HepG2 (cell line): ENCODE data around the gene SEC61B. TPM values are rescaled to one million over a fixed set of nuclear protein-coding genes. Genes with fewer than 3 reads are reported as not detected.

Source experiments
- ATAC-seq: fragments of 200-7000 bp; cut with Tn5 transposase; 3 replicates; pipeline ENCODE4 v1.9.1; 2020; ENCODE audit warnings: mild to moderate bottlenecking, moderate library complexity
- BruUV-seq: library from RNA; stranded (reverse); fragments of 400-500 nt; replicated peaks from 2 replicates; lab custom pipeline; 2021; lab: Mats Ljungman, UMichigan
- CTCF ChIA-PET: fragments of 300-600 bp; formaldehyde crosslinking; extraction: SDS; loops from one replicate; lab custom pipeline; 2021; ENCODE audit warnings: low total read pairs, inconsistent platforms, low intra/inter-chr PET ratio; lab: Yijun Ruan, JAX
- POLR2A ChIA-PET: fragments of 350-600 bp; sonication (Branson Sonifier 250); formaldehyde crosslinking; loops from one replicate; lab custom pipeline; 2020; ENCODE audit warnings: antibody characterized with exemption, inconsistent platforms; lab: Yijun Ruan, JAX
- DNase-seq: peaks from one replicate; pipeline ENCODE4 v3.0.0-alpha.2; 2015; ENCODE audit warnings: low spot score
- FAIRE-seq: peaks from 3 replicates; lab custom pipeline; 2011; peaks lifted over from hg19 to GRCh38; lab: Jason Lieb, UNC
- H2AFZ ChIP-seq: one replicate; pipeline ENCODE4 v1.6.1; 2011; ENCODE audit warnings: low read length, inconsistent platforms
- H3K27ac ChIP-seq: fragments of 300-600 bp; 3 replicates; pipeline ENCODE4 v1.8.0; 2011; ENCODE audit warnings: mixed run types, mild to moderate bottlenecking, mixed read lengths, low read length, inconsistent platforms; ENCODE audit not compliant: insufficient read depth; ENCODE audit errors: extremely low read length
- H3K27me3 ChIP-seq, 2 experiments: fragments of 200-600 bp in 1 of 2; 2 replicates in 1 of 2; 3 replicates in 1 of 2; pipeline versions ENCODE4 v1.6.0 to v1.8.0; 2011; ENCODE audit warnings: low read length in 2 of 2, mild to moderate bottlenecking in 2 of 2, moderate library complexity in 2 of 2, inconsistent platforms in 1 of 2; ENCODE audit not compliant: insufficient read depth in 2 of 2, control insufficient read depth in 1 of 2
- H3K36me3 ChIP-seq, 2 experiments: fragments of 200-600 bp in 1 of 2; replicated peaks in 1 of 2; 2 replicates in 1 of 2; 3 replicates in 1 of 2; pipeline versions ENCODE4 v1.5.1 to v1.8.0; 2011; ENCODE audit warnings: low read length in 2 of 2, inconsistent platforms in 1 of 2; ENCODE audit not compliant: insufficient read depth in 2 of 2, control insufficient read depth in 1 of 2
- H3K4me1 ChIP-seq: 2 replicates; pipeline ENCODE4 v1.5.1; 2012; ENCODE audit warnings: low read length, inconsistent platforms; ENCODE audit not compliant: insufficient read depth
- H3K4me2 ChIP-seq: 2 replicates; pipeline ENCODE4 v1.6.0; 2011; ENCODE audit warnings: low read depth, low read length, inconsistent platforms
- H3K4me3 ChIP-seq, 3 experiments: fragments of 200-600 bp in 1 of 3; sonication (generic), shearing (Covaris generic) in 1 of 3; replicated peaks in 1 of 3; 2 replicates each; pipeline ENCODE4 v1.5.1; 2011 to 2016; ENCODE audit warnings: low read length in 3 of 3, inconsistent platforms in 2 of 3, low read depth in 2 of 3, mild to moderate bottlenecking in 2 of 3, control low read depth in 1 of 3, mixed read lengths in 1 of 3; ENCODE audit not compliant: insufficient read depth in 1 of 3
- H3K79me2 ChIP-seq: one replicate; pipeline ENCODE4 v1.6.1; 2011; ENCODE audit warnings: low read length, inconsistent platforms; ENCODE audit not compliant: insufficient read depth
- H3K9ac ChIP-seq: 2 replicates; pipeline ENCODE4 v1.6.0; 2011; ENCODE audit warnings: mild to moderate bottlenecking, low read depth, low read length, inconsistent platforms; ENCODE audit not compliant: insufficient read depth
- H3K9me3 ChIP-seq: 2 replicates; pipeline ENCODE4 v1.5.1; 2012; ENCODE audit warnings: mild to moderate bottlenecking, low read length
- H4K20me1 ChIP-seq: 2 replicates; pipeline ENCODE4 v1.6.0; 2011; ENCODE audit warnings: inconsistent platforms, mild to moderate bottlenecking, low read length, moderate library complexity; ENCODE audit not compliant: insufficient read depth
- ARNT ChIP-seq: fragments of 450-650 bp; IDR thresholded peaks from 2 replicates; pipeline ENCODE4 v1.6.1; 2017
- CHCHD3 ChIP-seq: sonication (generic); formaldehyde crosslinking; IDR thresholded peaks from 2 replicates; pipeline ENCODE4 v1.8.0; 2022; ENCODE audit warnings: mild to moderate bottlenecking, missing genetic modification reagents, moderate library complexity
- FLYWCH1 ChIP-seq: sonication (generic); formaldehyde crosslinking; IDR thresholded peaks from 2 replicates; pipeline ENCODE4 v1.8.1; 2023; ENCODE audit warnings: mild to moderate bottlenecking, missing genetic modification reagents
- IRF1 ChIP-seq: sonication (generic); formaldehyde crosslinking; IDR thresholded peaks from 2 replicates; pipeline ENCODE4 v1.4.0; 2020; ENCODE audit warnings: low read depth, mild to moderate bottlenecking, missing genetic modification reagents
- MAFG ChIP-seq: sonication (generic); formaldehyde crosslinking; IDR thresholded peaks from 2 replicates; pipeline ENCODE4 v1.5.1; 2020; ENCODE audit warnings: mild to moderate bottlenecking, missing genetic modification reagents
- PHF21A ChIP-seq: sonication (generic); formaldehyde crosslinking; IDR thresholded peaks from 2 replicates; pipeline ENCODE4 v1.5.0; 2020; ENCODE audit warnings: mild to moderate bottlenecking, missing genetic modification reagents
- RARG ChIP-seq: sonication (generic); formaldehyde crosslinking; IDR thresholded peaks from 2 replicates; pipeline ENCODE4 v1.4.0; 2020; ENCODE audit warnings: low read depth, mild to moderate bottlenecking, missing genetic modification reagents
- RERE ChIP-seq: IDR thresholded peaks from 2 replicates; pipeline ENCODE4 v1.6.1; 2016; ENCODE audit warnings: low read depth, missing genetic modification reagents, missing compliant biosample characterization
- ZIK1 ChIP-seq: sonication (generic); formaldehyde crosslinking; IDR thresholded peaks from 2 replicates; pipeline ENCODE4 v1.5.0; 2020; ENCODE audit warnings: mild to moderate bottlenecking, low read depth, missing genetic modification reagents, borderline replicate concordance
- ZNF12 ChIP-seq: sonication (generic); formaldehyde crosslinking; IDR thresholded peaks from 2 replicates; pipeline ENCODE4 v1.5.0; 2020; ENCODE audit warnings: missing genetic modification reagents
- in situ Hi-C: cut with HindIII; loops from 2 replicates; pipeline ENCODE4 v1.10.0; 2017; ENCODE audit warnings: low pct_unique_long_range_greater_than_20kb; ENCODE audit not compliant: extremely low pct_ligation_motif_present
- intact Hi-C: fragments of 100-400 bp; cut with micrococcal nuclease; formaldehyde crosslinking; loops from one replicate; pipeline ENCODE4 v1.10.0; 2022; ENCODE audit not compliant: unreplicated experiment
- polyA plus RNA-seq, 8 experiments: library from polyadenylated mRNA; depleted of rRNA in 3 of 8; stranded (reverse) in 7 of 8; unstranded in 1 of 8; fragments of >200 nt; fragmentation: Illumina TruSeq in 4 of 8; extraction: Trizol in 4 of 8; gene quantifications; 2 replicates each; pipeline versions ENCODE4 v1.2.1 to v1.2.3, GENCODE V29; 2011 to 2016; ENCODE audit warnings: low read depth in 4 of 8, missing spikeins in 1 of 8, mixed read lengths in 1 of 8; ENCODE audit not compliant: insufficient read depth in 1 of 8
- total RNA-seq, 5 experiments: library from RNA; depleted of rRNA; stranded (reverse); fragments of >200 nt; fragmentation: Illumina TruSeq; extraction: Trizol; gene quantifications; 2 replicates each; pipeline ENCODE4 v1.2.3, GENCODE V29; 2016; ENCODE audit warnings: low read depth in 1 of 5
- TF ChIP-seq, protein P1 (sequence below): sonication (generic); formaldehyde crosslinking; IDR thresholded peaks from 2 replicates; pipeline ENCODE4 v1.4.0; 2020; ENCODE audit warnings: mild to moderate bottlenecking, missing genetic modification reagents

SEC61B gene
- total and polyA plus RNA-seq, 2 of the 13 experiments (the other 11 are each of a cell fraction or from before 2014, with no cell fraction given): 191 to 368 TPM

DNA sequence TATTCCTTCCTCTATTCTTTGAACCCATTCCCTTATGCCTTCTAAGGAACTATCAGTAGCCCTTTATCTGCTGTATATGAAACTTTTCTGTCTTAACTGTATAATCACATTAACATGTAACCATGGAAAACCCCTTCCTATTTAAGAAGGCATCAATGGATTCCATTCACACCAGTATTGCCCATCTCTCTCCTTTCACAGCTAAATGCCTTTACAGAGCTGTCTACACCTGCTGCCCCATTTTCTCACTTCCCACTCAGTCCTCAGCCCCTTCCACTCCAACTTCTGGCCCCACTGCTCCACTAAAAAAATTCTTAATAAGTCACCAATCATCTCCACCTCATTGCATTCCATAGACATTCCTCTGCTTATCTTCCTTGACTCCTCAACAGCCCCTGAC lies 50.8 kb downstream of the SEC61B start:
- FAIRE-seq: no peak
- in situ Hi-C loops (loop anchor here (25.0 kb wide), 1 partner anchor 739 kb away; no protein-coding TSS in a partner anchor), intact Hi-C loops (no loop called here)
- POLR2A ChIA-PET: no interaction called here
- no peaks in the 10 kb centered on the region for H3K27me3 ChIP-seq
- H3K4me1 ChIP-seq: peaks cover 11% of the 10 kb centered on the region
- no peaks in the 10 kb centered on the region for H3K79me2 ChIP-seq
- H3K9ac ChIP-seq: no peak overlapping the region
- ATAC-seq: no peak
- CTCF ChIA-PET: no interaction called here
- BruUV-seq: no TSS peak
- no peak overlapping the region for H3K27ac ChIP-seq
- no peaks in the 10 kb centered on the region for H3K36me3 ChIP-seq
- TF ChIP-seq ZNF12 (CRISPR knock-in tag): no peak
- no peak for TF ChIP-seq ARNT
- TF ChIP-seq RERE: no peak
- TF ChIP-seq RARG: no peak
- no peak for TF ChIP-seq ZIK1 (CRISPR knock-in tag)
- no peak for TF ChIP-seq MAFG
- TF ChIP-seq, protein P1, sequence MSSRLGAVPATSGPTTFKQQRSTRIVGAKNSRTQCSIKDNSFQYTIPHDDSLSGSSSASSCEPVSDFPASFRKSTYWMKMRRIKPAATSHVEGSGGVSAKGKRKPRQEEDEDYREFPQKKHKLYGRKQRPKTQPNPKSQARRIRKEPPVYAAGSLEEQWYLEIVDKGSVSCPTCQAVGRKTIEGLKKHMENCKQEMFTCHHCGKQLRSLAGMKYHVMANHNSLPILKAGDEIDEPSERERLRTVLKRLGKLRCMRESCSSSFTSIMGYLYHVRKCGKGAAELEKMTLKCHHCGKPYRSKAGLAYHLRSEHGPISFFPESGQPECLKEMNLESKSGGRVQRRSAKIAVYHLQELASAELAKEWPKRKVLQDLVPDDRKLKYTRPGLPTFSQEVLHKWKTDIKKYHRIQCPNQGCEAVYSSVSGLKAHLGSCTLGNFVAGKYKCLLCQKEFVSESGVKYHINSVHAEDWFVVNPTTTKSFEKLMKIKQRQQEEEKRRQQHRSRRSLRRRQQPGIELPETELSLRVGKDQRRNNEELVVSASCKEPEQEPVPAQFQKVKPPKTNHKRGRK (CRISPR knock-in tag): no peak
- no peak for TF ChIP-seq IRF1 (CRISPR knock-in tag)
- no peak for TF ChIP-seq FLYWCH1
- no peak for TF ChIP-seq PHF21A (CRISPR knock-in tag)
- TF ChIP-seq CHCHD3 (CRISPR knock-in tag): no peak
- H3K4me2 ChIP-seq: no peak overlapping the region
- H4K20me1 ChIP-seq: no peaks in the 10 kb centered on the region
- H3K9me3 ChIP-seq: no peaks in the 10 kb centered on the region
- no peak overlapping the region for H2AFZ ChIP-seq
- no peak for DNase-seq
- H3K4me3 ChIP-seq: no peak overlapping the region
